ENCODE measurements around the gene CCNE1.

The CCNE1 gene

GRCh38 chr19:29849208-29849607 is 37.4 kb downstream of the CCNE1 start:
- no peak for DNase-seq

GRCh38 chr19:29850482-29850881 is 38.7 kb downstream of the CCNE1 start:
- DNase-seq: no peak

- DNase-seq: no peak
Measured at GRCh38 chr19:29851769-29852521, 40.2 kb downstream of the CCNE1 start.

GRCh38 chr19:29854033-29854432 is 42.2 kb downstream of the CCNE1 start:
- DNase-seq: no peak

GRCh38 chr19:29855087-29855486 is 43.3 kb downstream of the CCNE1 start:
- no peak for DNase-seq

GRCh38 chr19:29855741-29856500 is 44.1 kb downstream of the CCNE1 start:
- no peak for DNase-seq

- DNase-seq: peak; percentile 42
Measured at GRCh38 chr19:29858000-29858596, 46.3 kb downstream of the CCNE1 start.

- no peak for DNase-seq
Measured at GRCh38 chr19:29858621-29859020, 46.8 kb downstream of the CCNE1 start.

GRCh38 chr19:29860492-29860891 is 48.7 kb downstream of the CCNE1 start:
- no peak for DNase-seq

GRCh38 chr19:29861574-29861973 is 49.8 kb downstream of the CCNE1 start:
- DNase-seq: no peak

GRCh38 chr19:29866011-29866410 is 54.2 kb downstream of the CCNE1 start:
- DNase-seq: no peak

GRCh38 chr19:29867984-29868383 is 56.2 kb downstream of the CCNE1 start:
- DNase-seq: no peak

GRCh38 chr19:29871143-29871542 is 59.4 kb downstream of the CCNE1 start:
- DNase-seq: no peak

- DNase-seq: no peak
Measured at GRCh38 chr19:29872224-29872731, 60.5 kb downstream of the CCNE1 start.

- peak; percentile 50 for DNase-seq
Measured at GRCh38 chr19:29873024-29873800, 61.4 kb downstream of the CCNE1 start.
